ENCODE data around the gene C10orf105. TPM values are rescaled to one million over a fixed set of nuclear protein-coding genes. Genes with fewer than 3 reads are reported as not detected.

Gene C10orf105, protein sequence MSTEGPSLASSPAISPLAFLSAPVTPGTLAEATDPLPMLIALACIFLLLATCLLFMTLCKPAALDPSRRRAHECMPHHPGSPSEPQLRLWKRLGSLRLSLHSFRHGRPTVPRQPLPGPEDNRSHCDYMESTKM
- total RNA-seq (2014; rRNA removed; shearing (Covaris generic); ENCODE audit: low replicate concordance), result not detected in 2 replicates

DNA sequence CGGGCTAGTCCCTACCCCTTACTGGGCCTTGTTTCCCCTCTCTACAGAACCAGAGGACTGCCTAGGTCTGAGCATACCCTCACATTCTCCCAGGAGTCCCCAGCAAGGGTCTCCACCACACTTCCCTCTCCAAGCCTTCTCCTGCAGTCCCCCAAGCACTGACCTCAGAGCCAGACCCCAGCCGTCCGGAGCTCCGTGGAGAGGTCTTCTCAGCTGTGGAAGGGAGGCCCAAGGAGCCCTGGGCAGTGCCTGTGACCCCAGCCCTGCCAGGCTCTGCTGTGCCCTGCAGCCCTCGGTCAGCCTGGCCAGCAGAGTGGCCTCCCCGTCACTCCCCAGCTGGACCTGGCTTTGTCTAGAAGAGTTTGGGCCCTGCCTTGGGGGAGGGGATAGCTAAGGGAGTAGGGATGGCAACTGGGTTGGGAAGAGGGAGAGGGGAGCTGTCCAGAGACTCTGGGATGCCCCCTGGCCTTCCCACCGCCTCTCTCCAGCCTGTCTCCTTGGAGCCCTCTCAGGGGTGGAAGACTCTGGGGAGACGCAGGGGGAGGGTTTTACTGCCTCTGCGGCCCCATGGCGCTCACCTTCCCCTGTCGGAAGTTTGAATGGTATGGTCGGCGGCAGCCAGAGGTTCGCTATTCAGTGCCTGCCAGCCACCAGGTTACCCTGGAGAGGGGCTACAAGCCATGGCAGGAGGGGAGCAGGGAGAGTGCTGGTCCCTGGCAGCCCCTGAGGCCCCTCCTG lies at the start of gene C10orf105:
TSS of gene C10orf105 (minus strand) at position 315 of the 738 bp plus-strand sequence. CDS start 3,441 bp downstream, outside the sequence.
- in situ Hi-C loops (cut with HindIII; ENCODE audit: low pct_unique_long_range_greater_than_20kb, low sequenced_read_pairs), result no loop called here
- DNase-seq (ENCODE audit: low read depth), result no peak

DNA sequence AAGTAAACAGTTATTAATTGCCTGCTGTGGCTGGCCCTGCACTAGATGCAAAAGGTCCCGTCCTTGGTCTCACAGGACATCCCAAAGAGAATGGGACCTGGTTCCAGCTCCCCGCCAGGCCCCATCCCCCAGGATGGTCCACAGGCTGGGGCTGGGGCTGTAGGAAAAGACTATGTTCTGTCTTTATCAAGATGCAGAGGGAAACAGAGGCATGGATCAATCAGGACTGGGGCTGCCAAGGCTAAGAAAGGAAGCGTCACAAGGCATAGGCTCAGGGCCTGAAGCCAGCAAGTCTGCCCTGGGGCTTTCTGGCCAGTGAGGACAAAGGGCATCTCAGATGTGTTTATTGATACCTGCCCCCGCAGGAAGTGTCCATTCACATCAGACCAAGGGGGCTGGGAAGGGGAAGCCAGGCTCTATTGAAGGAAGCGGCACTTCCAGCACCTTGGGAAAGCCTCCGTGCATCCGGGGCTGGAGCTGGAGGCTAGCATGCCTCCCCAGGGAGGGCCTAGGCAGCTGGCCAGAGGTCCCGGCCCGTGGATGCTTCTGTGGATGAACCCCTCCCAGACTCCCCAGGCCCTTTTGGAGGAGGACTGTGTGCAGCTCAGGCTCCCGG lies 48.0 kb upstream of the C10orf105 start:
- peak; percentile 75 for DNase-seq (ENCODE audit: low read depth)
- in situ Hi-C loops (cut with HindIII; ENCODE audit: low pct_unique_long_range_greater_than_20kb, low sequenced_read_pairs), result loop anchor here (10.0 kb wide), 1 partner anchor 77 kb away; no protein-coding TSS in a partner anchor

DNA sequence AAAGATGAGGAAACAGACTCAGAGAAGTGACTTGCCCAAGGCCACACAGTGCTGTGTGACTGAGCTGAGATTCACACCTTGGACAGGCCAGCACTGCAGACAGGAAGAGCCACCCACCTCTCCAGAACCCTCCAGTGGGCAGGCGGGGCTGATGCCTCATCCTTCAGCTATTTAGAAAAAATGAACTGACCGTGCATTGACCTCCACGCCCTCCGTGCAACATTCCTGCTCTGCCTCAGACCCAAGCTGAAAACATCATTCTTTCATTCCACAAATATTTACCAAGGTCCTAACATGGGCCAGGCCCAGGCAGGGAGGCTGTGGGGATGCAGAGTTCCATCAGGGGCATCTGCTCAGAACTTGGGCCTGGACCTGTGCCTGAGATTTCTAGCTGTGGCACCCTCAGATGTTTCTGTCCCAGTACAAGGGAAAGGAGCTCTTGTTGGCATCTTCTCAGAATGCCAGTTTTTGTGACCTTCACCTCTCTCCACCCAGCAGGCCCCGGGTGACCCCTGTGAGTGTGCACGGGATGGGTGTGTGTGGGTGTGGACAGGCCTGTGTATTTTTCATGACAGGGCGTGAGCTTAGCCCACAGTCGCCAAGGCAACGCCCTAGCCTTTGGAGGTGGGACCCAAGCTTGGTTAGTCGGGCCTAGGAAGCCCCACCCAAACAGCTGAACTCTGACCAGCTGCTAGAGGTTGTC lies 47.3 kb upstream of the C10orf105 start:
- in situ Hi-C loops (cut with HindIII; ENCODE audit: low pct_unique_long_range_greater_than_20kb, low sequenced_read_pairs), result loop anchor here (10.0 kb wide), 1 partner anchor 78 kb away; no protein-coding TSS in a partner anchor
- peak; percentile 96 for DNase-seq (ENCODE audit: low read depth)

DNA sequence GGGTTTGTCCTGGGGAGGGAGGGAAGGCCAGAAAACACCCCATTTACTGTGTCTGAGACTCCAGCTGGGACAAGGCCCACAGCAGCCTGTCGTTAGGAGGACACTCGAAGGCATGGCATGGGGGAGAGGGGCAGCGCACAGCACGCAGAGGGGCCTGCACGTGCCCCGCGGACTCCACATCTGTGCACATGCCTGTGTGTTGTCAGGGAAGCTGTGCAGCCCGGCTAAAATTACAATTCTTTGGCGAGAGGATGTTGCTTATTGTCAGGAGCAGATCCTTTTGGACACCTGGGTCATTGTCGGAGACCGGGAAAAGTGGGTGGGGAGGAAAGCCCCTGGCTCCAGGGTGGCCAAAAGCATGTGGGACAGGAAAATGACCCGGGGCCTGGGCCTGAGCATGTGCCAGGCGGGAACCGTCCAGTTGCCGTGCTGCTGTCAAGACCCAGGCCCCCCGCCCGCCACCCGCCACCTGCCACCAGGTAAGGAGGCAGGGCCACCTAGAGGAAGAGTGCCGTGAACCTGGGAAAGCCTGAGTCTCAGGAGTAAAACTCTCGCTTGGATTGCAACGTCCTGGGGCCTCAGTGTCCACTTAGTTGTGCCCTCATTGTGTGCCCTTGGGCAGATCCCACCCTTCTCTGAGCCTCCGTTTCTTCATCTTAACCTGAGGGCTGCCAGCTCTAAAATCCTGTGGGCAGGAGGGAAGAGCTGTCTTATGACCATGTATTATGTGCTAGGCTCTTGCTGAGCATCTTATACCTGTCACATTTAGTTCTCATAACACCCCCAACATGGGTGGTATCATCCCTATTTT lies 46.5 kb upstream of the C10orf105 start:
- in situ Hi-C loops (cut with HindIII; ENCODE audit: low pct_unique_long_range_greater_than_20kb, low sequenced_read_pairs), result loop anchor here (10.0 kb wide), 1 partner anchor 79 kb away; no protein-coding TSS in a partner anchor

DNA sequence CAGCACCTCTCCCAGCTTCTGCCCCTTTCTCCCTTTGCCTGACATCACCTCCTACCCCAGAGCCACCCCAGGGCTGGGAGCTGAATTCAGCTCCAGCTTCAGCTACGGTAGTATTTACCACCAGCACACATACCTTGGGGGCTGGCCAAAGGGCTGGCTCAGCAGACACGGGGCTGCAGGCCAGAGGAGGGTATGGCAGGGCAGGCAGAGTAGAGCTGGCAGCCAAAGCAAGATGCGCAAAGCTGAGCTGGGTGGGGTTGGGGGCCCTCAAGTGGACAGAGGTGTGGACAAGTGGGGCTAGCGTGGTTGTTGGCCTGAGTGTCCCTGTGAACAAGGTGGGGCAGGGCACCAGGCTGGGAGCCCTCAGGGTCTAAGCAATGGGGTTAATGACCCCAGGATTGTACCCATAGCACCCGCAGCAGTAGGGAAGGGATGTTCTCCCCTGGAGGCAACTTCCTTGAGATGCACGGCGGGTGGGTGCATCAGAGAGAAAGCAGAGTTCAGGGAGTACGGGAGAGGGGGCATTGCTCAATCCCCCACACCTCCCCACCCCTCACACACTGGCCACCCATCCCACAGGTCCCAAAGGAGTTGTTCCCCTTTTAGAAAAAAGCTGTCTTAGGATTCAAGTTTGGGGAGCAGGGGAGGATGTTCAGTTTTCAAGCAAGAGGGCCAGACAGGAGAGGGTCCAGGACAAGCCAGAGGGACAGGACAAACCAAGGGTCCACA lies 45.8 kb upstream of the C10orf105 start:
- in situ Hi-C loops (cut with HindIII; ENCODE audit: low pct_unique_long_range_greater_than_20kb, low sequenced_read_pairs), result loop anchor here (10.0 kb wide), 1 partner anchor 79 kb away; no protein-coding TSS in a partner anchor
- no peak for DNase-seq (ENCODE audit: low read depth)

More for the DNA sequence above, 46.5 kb upstream of the C10orf105 start:
- no peak for DNase-seq (ENCODE audit: low read depth)

DNA sequence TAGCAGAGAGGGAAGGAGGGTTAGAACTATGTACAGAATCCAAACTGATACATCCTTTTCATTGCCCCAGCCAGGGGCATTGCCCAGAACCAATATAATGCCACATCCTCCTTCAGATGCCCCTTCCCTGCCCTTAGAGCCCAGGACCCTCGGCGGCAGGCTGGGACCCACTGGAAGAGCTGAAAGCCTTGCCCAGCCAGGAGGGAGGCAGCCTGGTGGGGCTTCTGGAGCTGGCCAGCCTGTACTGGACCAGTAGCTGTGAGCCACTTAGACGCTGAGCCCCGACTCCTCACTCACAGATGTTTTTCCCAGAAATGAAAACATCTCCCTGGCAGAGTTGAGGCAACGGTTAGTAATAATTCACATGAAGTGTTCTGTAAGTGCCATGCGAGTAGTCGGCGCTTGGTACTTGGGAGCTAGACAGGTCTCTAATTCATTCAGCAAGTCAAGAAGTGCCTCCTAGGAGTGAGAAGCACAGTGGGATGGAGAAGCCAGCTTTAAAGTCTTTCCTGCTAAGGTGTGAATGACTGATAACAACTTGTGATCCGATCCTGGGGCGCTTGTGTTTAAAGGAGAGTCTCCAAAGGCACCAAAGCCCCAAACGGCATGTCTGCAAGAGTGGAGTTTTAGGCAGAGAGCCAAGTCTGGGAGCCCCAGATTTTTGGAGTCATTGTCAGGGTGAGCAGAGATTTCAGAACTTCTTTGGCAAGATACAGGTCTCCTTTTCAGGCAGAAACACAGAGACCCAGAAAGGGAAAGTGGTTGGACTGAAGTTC lies 44.0 kb upstream of the C10orf105 start:
- in situ Hi-C loops (cut with HindIII; ENCODE audit: low pct_unique_long_range_greater_than_20kb, low sequenced_read_pairs), result loop anchor here (10.0 kb wide), 1 partner anchor 81 kb away; no protein-coding TSS in a partner anchor
- no peak for DNase-seq (ENCODE audit: low read depth)

DNA sequence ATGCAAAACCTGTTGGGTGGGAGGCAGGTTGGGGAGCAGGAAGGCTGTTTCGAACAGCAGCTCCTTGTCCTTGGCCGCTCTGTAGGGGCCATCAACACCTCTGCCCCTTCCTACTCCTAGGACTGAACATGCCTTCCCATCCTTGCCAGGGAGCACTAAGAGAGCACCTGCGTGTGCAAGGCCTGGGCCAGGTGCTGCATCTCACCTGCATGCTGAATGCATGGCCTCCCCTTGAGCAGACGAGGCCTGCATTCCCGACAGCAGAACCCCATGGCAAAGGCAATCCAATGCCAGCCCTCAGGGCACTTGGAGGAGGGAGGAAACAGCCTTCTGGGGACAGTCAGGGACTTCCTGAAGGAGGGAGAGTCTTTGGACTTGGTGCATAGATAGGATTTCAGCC lies 42.7 kb upstream of the C10orf105 start:
- DNase-seq (ENCODE audit: low read depth), result no peak
- in situ Hi-C loops (cut with HindIII; ENCODE audit: low pct_unique_long_range_greater_than_20kb, low sequenced_read_pairs), result loop anchor here (10.0 kb wide), 1 partner anchor 82 kb away; no protein-coding TSS in a partner anchor

DNA sequence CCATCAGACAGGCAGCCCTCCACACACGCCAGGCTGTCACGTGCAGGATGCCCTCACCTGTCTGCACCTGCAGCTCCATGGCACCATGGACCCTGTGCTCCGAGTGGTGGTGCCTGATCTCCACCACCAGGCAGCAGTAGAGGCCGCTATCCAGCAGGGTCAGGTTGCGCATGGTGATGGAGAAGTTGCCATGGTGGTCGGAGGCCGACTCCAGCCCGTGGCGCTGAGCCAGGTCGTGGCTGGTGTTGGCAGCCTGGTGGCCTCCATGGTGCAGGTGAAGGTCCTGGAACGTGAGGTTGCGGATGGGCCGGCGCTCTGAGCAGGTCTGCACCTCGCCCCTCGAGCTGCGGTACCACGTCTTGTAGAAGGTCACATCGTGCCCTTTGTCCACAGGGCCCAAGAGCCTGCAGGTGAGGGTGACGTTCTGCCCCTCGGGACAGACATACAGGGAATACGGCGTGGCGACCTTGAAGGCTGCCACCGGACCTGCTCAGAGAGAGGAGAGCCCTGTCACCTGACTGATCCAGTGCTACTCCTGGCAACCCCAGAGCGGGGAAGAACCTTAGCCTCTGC lies 42.0 kb upstream of the C10orf105 start:
- DNase-seq (ENCODE audit: low read depth), result no peak
- in situ Hi-C loops (cut with HindIII; ENCODE audit: low pct_unique_long_range_greater_than_20kb, low sequenced_read_pairs), result loop anchor here (10.0 kb wide), 1 partner anchor 83 kb away; no protein-coding TSS in a partner anchor

DNA sequence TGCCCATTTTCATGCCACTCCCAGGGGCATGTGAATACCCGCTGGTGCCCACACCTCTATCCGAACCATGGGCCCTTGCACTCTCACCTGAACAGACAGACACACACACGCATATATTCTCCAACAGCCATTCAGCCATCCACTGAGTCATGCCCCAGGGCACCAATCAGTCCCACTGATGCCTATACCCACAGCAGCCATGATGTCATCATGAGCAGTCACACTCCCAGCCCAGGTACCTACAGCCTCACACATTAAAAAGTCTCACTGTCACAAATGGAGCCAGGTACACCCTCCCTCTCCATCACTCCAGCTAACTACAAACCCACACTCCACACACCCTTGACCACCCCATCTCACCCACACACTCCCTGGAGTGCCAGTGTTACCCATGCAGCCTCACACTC lies 41.5 kb upstream of the C10orf105 start:
- DNase-seq (ENCODE audit: low read depth), result no peak
- in situ Hi-C loops (cut with HindIII; ENCODE audit: low pct_unique_long_range_greater_than_20kb, low sequenced_read_pairs), result loop anchor here (10.0 kb wide), 1 partner anchor 84 kb away; no protein-coding TSS in a partner anchor

DNA sequence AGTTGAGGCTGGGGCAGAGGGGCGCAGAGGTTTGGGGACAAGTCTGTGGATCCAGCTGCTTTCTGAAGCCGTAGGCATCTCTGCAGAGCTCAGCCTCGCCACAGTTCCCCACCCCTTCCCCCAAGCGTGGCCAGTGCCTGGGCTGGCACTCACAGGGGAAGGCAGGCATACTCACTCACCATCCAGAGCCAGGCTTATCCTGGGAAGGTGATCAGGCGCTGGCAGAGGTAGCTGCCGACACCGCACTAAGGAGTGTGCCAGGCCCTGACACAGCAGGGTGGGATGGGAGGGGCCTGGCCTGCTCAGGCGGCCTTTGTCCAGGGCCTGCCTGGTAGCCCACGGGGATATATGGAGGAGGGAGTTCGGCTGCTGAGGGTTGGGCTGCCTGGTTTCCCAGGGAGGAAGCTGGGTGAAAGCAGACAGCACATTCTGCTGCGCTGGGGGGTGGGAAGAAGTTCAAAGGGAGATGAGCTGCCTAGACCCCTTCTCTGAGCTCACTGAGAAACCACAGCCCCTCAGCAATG lies 37.9 kb upstream of the C10orf105 start:
- in situ Hi-C loops (cut with HindIII; ENCODE audit: low pct_unique_long_range_greater_than_20kb, low sequenced_read_pairs), result no loop called here
- no peak for DNase-seq (ENCODE audit: low read depth)

DNA sequence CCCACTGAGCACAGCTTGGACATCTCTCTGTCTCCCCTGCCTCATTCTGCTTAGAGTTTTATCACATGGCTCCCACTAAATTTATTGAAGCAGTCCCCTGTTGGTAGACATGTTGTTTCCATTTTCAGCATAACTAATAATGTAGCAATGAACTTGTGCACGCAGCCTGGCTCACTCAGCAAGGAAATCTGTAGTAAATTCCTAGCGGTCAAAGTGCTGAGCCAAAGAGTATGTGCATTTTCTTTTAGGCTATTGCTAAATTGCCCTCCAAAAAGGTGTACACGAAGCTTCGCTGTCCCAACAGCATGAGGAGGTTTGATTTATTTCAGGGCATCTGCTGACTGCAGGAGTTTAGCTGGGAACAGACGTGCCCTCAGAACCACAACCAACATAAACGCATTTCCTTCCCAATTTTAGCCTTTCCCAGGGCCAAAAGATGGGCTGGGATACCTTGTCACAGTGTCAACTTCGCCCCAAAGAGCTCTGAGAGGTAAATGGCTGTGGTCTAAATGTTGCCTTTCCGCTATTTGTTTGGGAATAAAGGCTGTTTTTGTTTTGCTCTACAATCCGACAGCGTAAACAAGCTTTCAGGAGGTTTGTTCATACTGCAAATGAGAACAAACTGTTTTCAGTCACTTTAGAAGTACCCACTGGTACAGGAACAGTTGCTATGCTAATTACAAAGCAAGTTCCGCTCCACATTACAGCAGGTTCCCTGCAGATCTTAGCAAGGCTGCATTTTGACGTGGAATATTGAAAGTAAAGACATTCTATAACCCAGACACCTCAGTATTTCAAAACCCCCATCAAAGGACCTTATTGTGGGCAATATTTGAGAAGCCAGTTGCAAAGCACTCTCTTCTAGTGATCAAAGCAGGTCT lies 37.0 kb upstream of the C10orf105 start:
- in situ Hi-C loops (cut with HindIII; ENCODE audit: low pct_unique_long_range_greater_than_20kb, low sequenced_read_pairs), result no loop called here
- no peak for DNase-seq (ENCODE audit: low read depth)

DNA sequence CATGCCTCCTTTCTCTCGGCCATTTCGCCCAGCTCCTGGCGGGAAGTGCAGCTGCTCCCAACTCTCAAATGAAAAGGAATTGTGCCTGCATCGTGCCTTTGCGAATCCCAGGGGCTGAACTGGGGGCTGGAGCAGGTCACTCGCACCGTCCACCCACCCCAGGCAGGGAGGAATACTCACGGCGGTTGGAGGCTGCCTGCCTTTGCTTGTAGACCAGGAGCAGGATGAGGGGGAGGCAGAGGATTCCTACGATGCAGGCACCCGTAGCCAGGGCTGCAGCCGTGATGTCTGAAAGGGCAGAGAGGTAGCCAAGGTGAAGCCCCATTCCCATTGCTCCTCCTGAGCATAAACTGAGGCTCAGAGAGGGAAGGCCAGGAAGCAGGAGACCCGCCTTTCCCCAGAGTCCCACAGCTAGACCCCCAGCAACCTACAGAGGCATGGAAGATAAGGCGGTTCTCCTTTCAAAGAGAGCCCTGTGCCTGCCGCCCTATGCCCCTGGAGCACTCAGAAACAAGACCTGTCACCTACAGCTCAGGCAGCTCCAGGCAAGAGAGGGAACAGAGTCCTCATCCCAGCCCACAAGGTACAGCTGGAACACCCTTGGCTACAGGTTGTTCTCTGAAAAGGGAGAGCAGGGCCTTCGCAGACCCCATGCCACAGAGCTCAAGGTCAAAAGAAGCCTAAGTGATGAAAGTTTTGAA lies 35.8 kb upstream of the C10orf105 start:
- in situ Hi-C loops (cut with HindIII; ENCODE audit: low pct_unique_long_range_greater_than_20kb, low sequenced_read_pairs), result no loop called here
- no peak for DNase-seq (ENCODE audit: low read depth)

DNA sequence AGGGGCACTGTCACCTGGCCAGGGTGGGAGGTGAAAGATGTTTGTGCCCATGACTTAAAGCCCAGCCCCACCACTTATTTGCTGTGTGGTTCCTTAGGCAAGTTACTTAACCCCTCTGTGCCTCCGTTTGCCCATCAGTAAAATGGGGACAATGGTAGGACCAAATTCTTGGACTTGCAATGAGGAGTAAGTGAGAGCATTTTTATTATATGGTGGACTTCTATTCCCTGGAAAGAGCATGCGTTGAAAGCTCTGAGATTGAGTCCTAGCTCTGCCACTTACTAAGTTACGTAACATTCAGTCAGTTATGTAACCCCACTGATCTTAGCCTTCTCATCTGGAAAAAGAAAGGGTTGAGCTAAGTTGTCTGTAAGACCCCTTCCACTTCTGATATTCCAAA lies 35.0 kb upstream of the C10orf105 start:
- in situ Hi-C loops (cut with HindIII; ENCODE audit: low pct_unique_long_range_greater_than_20kb, low sequenced_read_pairs), result no loop called here
- DNase-seq (ENCODE audit: low read depth), result no peak

DNA sequence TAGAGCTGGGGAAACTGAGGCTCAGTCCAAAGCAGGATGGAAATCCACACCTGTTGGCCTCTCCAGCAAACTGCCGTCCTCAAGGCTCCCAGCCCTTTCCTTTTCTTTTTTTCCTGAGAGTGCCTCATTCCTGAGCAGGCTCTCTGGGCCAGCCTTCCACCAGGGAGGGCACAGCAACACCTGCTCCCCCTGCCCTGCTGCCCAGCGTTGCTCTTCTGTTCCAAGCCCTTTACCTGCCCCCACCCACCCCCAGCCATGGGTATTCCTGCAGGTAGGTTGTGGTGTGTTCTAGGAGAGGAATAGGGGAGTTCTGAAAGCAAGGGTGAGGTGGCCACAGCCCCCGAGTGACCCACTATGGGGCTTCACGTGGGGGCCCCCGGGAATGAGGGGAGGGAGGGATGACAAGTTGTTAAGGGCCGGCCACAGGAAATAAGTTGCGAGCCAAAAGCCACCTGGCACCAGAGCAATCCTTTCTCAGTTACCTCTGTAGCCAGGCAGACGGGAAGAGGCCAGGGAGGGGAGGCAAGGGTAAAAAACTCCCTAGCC lies 34.5 kb upstream of the C10orf105 start:
- DNase-seq (ENCODE audit: low read depth), result no peak
- in situ Hi-C loops (cut with HindIII; ENCODE audit: low pct_unique_long_range_greater_than_20kb, low sequenced_read_pairs), result no loop called here

Data from Caki2 (cell line).